DMS 273 (cell line): ENCODE results near the gene CDK13.
A peak's percentile ranks its signal among the peaks of the same experiment; 100 is the strongest.

Source experiments
- DNase-seq: peaks from one replicate; lab custom pipeline; 2025; ENCODE audit not compliant: unreplicated experiment; lab: John Stamatoyannopoulos, UW

Gene CDK13

DNA sequence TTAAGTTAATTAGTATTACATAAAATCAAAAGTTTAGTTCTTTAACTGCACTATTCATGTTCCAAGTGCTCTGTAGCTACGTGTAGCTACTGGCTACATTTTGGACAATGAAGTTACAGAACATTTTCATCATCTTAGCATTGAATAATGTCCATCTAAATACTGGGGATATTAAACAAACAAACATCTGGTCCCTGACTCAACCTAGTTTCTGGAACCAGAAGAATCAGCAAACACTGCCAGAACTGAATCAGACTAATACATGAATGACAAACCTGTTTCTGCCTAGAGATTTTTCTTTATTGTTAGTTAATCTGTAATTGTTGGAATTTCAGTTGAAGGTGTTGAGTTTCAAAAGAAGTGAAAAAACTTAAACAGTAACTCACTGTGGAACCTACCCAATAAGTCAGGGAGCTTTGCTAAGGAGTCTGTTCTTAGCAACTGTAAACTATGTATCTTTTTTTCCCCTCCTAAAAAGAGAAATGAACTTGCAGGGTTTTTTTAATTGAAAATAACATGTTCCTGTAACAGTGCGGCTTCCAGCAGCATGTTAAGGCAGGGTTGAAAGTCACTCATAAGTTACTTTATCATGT, 58.3 kb downstream of the CDK13 start:
- DNase-seq, result no peak

DNA sequence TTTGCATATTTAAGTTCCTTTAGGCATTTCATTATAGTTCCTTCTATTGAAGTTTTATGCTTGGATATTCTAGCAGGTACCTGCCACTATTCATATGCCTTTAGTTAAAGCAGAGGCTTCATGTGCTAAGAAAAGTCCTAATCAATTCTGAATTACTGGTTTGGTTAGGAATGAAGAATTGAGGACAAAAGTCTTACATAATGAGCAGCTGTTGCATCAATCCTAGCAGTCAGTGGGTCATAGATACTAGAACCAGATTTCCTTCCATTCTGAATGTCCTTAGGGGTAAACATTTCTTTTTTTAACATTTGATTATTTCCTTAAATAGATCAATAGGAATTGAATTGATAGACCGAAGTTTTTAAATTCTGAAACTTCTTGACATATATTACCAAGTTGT, 59.2 kb downstream of the CDK13 start:
- no peak for DNase-seq

DNA sequence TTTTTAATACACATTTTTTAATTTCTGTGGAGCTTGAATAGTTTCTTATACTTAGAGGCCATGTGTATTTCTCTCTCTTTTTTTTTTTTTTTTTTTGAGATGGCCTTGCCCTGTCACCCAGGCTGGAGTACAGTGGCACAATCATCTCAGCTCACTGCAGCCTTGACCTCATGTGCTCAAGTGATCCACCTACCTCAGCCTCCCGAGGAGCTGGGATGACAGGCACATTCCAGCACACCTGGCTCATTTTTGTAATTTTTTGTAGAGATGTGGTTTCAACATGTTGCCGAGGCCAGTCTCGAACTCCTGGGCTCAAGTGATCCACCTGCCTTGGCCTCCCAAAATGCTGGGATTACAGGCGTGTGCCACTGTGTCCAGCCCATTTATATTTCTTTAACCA, 64.3 kb downstream of the CDK13 start:
- DNase-seq, result no peak

DNA sequence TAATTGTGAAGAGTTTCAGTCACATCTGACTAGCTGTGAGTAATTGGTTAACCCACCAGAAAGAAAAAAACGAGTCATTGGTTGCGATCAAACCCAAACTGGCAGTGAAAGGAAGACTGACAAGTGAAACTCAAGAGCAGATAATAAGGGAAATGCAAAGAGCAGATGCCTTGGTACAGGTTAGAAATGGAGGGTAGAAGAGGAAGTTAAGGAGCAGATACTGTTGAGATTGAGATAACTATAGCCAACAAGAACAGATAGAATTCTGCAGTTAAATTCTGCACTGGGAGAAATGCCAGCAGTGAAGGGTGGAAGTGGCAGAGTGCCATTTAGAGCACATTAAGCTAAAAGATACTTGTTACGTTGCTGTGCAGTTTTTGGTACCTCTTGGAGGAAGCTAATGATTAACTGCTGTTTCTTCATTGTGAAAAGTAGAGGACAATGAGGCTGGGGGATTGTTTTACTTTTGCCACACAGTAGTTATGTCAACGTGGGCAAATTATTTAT, 65.8 kb downstream of the CDK13 start:
- DNase-seq, result peak; percentile 69

DNA sequence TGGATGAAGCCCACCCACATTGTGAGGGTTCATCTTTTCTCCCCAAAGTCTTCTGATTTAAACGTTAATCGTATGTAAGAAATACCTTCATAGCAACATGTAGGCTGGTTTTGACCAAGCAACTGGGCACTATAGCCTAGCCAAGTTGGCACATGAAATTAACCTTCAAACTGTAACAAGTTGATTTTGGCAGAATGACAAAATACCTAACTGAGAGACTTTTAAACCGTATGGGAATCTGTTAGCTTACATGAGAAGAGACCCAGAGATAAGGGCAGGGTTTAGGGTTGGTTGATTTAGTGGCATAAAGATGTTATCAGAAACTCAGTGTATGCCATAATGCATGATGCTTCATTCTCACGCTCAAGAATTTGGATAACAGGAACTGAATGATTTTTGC, 69.5 kb downstream of the CDK13 start:
- DNase-seq, result no peak

DNA sequence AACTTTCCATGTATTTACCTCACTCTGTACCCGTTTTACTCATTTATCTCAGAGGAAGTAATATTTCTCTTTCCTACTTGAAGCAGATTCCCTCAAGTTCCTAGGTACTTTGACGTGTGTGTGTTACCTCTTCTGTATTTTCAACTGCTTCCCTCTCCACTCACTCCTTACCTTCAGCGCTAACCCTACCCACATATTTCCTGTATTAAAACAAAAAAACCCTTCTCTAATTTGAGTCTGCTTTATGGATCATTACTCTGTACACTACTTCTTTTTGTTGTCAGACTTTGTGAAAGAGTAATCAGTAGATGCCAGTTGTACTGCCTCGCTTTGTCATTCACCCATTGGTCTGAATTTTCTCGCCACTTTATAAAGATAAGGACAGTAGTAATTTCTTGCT, 74.0 kb downstream of the CDK13 start:
- DNase-seq, result no peak

DNA sequence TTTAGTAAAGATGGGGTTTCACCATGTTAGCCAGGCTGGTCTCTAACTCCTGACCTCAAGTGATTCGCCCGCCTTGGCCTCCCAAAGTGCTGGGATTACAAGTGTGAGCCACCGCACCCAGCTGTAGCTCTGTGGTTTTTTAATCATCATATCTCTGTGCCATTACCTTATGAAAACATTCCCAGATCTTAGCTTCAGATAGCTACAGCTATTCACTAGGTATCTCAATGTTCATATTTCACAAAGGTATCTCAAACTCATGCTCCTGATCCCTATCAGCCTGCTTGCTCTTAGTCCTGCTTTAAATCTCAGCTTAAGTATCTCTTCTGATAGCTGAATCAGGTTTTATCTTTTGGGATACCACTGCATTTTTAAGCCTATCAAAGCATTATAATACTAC, 74.8 kb downstream of the CDK13 start:
- no peak for DNase-seq

DNA sequence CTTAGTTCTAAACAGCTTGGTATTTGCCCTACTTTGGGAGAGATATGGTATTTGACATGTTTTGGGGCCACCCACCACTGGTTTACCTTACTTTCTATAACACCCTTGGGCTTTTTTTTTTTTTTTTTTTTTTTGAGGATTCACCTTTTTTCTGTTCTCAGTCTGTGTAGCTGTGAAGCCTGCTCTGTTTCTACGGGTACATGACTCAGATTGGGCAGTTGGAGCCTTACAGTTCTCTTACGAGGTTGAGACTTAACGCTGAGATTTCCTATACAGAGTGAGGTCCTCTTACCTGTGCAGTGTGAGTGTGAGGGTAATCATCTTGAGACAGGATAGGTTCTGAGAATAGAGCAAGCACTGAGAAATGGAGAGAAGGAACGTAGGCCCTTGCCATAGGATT, 77.5 kb downstream of the CDK13 start:
- DNase-seq, result no peak

DNA sequence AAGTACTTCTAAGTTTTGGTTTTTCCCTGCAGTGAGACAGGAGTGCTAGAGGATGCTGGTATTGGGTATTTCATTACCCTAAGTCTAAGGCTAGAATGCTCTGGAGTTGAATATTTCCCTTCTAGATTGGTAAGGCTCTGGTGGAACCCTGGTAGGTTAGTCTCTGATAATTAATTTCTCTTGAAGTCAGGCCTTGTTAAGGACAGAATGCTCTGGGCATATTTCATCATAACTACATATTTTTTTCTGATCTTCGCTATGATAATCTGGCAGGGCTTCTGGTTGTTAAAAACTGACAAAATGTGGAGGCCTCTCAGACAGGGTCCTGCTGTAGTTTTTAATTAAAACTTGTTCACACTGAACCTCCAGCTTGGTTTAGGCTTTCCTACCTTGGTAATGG, 83.8 kb downstream of the CDK13 start:
- no peak for DNase-seq

DNA sequence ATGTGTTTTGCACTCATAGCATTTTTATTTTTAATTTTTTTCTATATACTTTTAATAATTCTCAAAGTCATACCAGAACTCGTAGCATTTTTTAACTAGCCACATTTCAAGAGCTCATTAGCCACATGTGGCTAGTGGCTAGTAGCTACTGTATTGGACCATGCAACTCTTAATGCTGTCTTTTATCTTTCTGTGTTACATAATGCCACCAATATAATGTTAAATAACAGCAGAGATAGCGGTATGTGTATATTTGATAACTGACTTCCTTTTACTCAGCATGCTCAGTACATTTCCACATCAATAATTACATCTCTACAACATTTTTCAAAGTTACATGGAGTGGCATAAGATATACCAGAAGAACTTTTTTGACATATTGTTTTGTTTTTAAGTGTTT, 91.4 kb downstream of the CDK13 start:
- DNase-seq, result no peak

DNA sequence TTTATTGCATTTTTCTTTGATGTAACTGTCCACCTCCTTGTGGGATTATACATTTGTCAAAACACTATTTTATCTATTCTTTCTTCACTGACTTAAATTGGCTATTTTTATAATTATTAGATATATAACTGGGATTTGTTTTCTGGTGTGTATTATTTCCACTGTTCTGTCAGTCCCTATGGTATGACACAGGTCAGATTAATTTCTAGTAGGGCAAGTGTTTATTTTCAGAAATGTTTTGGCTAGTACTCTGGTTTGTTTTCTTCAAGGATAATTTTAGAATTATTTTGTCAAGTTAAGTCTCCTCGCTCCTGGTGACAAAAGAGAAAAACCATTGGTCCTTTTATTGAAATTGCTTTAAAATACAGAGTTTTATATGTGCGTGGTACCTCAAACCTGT, 93.1 kb downstream of the CDK13 start:
- DNase-seq, result no peak

DNA sequence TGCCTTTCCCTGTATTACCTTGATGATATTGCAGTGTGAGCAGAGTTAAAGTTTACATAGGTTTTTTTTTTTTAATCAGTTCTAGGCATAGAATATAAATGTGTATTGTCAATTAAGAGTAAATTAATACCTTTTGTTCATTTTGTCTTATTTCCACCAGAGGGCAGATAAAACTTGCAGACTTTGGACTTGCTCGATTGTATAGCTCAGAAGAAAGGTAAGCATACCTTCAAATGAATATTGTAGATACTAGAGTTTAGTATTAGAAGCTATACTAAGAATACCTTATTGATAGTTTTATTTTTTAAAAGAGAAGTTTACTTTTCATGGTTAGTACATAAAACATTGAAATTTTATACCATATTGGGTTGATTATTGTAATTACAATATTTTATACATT, 97.6 kb downstream of the CDK13 start:
- peak; percentile 10 for DNase-seq

DNA sequence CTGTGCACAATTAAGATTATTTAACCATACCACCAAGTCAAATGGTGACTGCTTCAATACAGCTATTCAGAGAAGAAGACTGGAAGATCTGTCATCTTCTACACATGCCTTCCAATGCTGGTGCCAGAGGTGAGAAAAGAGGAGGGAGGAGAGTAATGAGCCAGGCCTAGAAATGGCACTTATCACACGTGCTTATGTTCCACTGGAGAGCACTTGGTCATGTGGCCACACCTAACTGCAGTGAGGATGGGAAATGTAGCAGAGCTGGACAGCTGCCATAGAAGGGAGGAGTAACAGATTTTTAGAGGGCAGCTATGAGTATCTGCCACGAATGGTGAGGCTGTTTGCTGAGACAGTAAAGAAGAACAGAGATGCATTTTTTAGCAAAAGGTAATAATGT, 107.2 kb downstream of the CDK13 start:
- peak; percentile 62 for DNase-seq

DNA sequence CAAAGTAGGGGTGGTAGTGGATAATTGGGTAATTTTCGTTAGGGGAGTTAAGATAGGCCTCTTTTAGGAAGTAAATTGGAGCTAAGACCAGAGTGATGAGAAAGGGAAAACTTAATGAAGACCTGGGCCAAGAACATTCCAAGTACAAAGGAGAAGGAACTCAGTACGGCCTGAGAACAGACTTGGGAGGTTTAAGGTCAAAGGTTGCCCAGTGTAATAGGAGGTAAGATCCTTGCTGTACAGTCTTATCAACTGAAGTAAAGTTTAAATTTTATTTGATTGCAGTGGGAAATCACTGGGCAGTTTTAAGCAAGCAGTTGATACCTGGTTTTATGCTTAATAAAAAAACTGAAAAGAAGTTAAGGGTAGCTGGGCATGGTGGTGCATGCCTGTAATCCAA, 108.0 kb downstream of the CDK13 start:
- DNase-seq, result no peak

DNA sequence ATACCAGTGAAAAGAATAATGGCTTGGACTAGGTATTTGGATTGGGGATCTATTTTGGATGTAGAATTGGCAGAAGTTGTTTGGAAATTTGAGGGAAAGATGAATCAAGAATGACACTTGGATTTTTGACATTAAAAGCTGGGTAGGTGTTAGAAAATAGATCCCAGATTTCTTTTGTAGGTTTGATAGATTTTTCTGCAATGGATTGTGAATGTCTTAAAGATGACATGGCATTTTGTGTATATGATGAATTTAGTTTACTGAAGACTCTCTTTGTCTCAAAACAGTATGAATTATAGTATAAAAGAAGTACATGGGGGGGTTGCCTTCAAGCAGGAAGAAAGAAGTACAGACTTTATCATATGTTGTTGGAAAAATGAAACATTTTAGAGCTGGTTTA, 108.6 kb downstream of the CDK13 start:
- DNase-seq, result no peak

DNA sequence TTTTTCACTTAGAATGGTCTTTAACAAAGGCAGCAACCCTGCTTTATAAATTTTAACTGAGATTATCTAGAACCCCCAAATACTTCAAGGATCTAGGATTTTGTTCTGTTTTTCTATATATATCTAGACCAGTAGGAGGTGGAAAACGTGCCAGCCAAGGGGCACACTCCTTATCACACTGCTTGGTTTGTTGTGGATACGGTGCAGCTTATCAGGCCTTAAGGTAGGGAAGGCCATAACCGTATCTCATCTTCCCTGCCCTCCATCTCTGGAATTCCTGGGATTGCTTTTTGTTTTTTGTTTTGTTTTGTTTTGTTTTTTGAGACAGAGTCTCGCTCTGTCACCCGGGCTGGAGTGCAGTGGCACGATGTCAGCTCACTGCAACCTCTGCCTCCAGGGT, 109.0 kb downstream of the CDK13 start:
- no peak for DNase-seq

DNA sequence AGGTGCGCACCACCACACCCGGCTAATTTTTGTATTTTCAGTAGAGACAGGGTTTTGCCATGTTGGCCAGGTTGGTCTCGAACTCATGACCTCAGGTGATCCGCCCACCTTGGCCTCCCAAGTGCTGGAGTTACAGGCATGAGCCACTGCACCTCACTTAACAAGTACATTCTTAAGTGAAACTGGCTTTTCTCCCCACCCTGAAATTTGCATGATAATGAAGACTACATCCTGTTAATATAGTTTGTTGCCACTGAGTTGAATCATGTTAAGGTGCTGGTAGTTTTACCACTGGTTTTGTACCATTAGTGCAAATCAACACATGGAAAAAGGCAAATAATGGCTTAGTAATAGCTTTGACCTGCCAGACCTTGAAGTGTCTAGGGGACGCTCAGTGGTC, 122.2 kb downstream of the CDK13 start:
- DNase-seq, result no peak

DNA sequence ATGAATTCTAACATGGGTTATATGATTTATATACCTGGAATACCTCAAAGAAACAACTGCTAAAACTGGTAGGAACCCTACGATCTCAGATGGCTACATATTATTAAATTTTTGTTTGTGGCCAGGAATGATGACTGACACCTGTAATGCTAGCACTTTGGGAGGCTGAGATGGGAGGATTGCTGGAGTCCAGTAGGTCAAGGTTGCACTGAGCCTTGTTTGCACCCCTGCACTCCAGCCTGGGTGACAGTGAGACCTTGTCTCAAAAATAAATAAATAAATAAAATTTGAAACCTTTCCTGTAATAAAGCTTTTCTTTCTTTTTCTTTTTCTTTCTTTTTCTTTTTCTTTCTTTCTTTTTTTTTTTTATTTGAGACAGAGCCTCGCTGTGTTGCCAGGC, 123.2 kb downstream of the CDK13 start:
- DNase-seq, result no peak

DNA sequence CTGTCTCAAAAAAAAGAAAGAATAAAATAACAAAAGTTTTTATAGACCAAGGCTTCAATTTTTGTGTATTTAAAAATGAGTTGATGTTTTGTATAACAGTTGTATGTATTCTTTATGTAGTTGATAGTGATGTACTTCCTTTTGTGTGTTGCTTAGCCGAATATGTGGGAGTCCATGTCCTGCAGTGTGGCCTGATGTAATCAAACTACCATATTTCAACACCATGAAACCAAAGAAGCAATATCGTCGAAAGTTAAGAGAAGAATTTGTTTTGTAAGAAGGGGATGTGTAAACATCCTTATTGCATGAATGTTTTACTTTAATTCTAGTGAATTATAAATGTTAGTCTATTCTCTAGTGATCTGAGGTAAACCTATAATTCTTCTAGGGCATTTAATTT, 127.8 kb downstream of the CDK13 start:
- no peak for DNase-seq

DNA sequence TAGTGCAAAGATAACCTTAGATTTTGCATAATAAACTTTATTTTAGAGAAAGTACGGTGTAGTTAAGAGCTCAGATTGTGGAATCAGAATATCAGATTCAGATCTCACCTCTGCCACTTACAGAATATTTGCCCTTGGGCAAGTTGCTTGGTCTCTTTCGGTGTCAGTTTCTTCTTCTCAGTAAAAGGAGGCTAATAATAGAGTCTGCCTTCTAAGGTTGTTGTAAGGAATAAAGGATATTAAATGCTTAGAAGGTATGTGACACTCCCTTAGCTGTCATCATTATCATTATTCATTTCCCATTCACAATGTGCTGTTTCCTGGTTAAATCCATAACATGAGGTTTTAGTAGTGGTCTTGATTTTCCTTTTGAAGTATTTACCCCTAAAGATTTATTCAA, 142.1 kb downstream of the CDK13 start:
- DNase-seq, result no peak

DNA sequence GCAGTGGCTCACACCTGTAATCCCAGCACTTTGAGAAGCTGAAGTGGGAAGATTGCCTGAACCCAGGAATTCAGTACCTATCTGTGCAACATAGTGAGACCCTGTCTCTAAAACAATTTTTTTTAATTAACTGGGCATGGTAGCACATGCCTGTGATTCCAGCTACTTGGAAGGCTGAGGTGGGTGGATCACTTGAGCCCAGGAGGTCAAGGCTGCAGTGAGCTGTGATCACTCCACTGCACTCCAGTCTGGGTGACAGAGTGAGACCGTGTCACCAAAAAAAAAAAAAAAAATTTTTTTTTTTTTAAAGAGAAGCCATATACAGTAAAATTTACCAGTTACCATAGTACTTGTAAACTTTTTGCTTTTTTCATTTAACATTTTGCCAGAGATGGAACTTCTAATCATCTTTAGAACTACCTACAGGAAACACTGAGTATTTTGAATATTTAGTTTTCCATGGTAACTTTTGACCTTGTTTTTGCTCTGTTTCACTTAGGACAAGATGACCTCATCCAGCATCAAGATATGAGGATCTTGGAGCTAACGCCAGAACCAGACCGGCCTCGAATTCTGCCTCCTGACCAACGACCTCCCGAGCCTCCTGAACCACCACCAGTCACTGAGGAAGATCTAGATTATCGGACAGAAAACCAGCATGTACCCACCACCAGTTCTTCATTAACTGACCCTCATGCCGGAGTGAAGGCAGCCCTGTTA, 143.7 kb downstream of the CDK13 start:
- no peak for DNase-seq

DNA sequence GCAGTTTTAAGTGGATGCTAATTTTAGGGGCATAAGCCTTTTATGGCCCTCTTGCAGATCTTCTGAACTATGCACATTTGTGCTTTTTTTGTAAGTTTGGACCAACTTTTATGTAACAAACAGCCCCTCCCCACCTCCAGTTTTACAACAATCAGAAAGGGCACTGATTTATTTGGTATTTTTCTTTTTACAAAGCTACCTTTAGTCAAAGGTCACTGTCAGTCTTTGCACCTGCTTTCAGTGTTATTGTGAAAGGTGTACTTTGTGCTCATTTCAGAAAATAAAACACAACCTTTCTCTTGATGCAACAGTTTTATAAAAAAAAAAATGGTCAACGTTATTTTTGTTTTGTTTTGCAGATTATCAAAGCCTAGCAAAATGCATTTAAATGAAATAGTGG, 145.2 kb downstream of the CDK13 start:
- DNase-seq, result no peak

DNA sequence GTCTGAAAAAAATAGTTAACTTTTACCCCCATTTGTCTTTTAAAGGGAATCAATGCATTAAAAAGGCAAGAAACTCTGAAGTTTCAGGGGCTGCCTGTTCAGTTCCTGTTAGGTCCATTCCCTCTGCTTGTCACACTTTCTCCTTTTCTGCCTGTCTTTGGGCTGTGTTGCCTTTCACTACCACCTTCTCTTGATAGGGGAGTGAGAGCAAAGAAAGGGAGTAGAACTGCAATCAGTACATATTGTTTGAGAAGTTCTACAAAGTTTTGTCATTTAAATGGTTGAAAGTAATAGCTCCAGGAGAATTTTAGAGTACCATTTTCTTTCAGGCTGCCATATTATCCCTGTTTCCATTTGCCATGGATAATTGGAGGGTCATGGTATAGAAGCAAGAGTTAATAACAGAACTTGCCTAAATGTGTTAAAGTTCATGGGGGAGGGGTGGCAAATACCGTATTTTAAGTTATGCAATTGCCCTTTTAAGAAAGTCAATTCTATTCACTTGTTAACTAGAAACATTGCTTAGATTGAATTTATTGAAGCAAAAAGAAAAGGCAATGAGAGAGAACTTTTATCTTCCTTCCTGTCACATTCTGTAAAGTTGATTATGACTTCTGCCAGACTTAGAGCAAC, 145.8 kb downstream of the CDK13 start:
- no peak for DNase-seq
